VCaP (cell line): Measurements from ENCODE around the gene MGAT4A.

Experiments used
- H3K27ac ChIP-seq: fragments of 450-650 bp; 2 replicates; pipeline ENCODE4 v1.5.1; 2017
- CTCF ChIP-seq: fragments of 450-650 bp; conservative IDR thresholded peaks from 2 replicates; pipeline ENCODE4 v1.5.1; 2017; ENCODE audit warnings: mild to moderate bottlenecking, moderate library complexity

The MGAT4A gene

GRCh38 chr2:98608962-98609604 is 121.8 kb downstream of the MGAT4A start:
- no peak for TF ChIP-seq CTCF
- H3K27ac ChIP-seq: peak overlapping the region; percentile 91

- TF ChIP-seq CTCF: no peak
Observed at GRCh38 chr2:98608116-98608961, 122.6 kb downstream of the MGAT4A start, which contains the start of the genes COA5 and UNC50. Gene COA5, minus strand, starts transcription at chr2:98608512. Its CDS starts 107 bp downstream, at chr2:98608405. Gene UNC50, plus strand, starts transcription at chr2:98608589. Its CDS starts 1,171 bp downstream, at chr2:98609760.

DNA sequence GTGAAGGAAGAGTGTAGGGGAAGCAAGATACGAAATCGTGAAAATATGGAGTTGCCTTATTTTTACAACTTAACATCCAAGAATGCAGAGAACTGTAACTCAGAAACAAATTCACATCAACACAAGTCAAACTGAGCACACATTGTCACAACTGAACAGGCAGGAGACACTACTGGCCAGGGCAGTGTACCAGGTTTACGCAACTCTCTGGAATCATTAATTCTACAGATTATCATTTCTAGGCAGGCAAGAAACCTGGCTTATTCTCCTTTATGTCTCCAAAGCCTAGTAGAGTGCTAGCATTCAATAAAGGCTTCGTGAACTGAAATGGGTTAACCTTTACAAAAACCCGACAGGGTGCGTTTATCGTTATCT is 123.2 kb downstream of the MGAT4A start:
- no peak for TF ChIP-seq CTCF

More at GRCh38 chr2:98608116-98608961, 122.6 kb downstream of the MGAT4A start, which contains the start of the genes COA5 and UNC50:
- peak within 1 kb of the TSS; percentile 91 for H3K27ac ChIP-seq

DNA sequence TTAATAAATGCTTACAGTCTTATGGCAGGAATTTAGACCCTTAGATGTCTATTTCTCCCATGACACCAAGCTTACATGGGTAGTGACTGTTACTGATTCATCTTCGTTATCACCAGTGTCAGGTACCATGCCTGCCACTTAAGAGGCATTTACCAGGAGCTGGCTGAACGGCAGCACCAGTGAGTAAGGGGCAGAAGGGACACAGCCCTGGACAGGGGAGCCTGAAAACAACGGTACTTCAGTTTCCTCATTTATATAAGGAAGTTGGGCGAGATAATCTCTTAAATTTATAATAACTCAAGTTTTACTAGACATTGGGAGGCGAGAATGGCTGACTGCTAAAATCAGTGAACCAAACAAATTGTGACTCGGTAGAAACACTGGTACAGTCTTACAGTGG is 123.8 kb downstream of the MGAT4A start:
- TF ChIP-seq CTCF: no peak
- H3K27ac ChIP-seq: peak overlapping the region; percentile 91; the same call in 1 of the 2 replicates

More for the DNA sequence above, 123.2 kb downstream of the MGAT4A start:
- H3K27ac ChIP-seq: peak overlapping the region; percentile 91

DNA sequence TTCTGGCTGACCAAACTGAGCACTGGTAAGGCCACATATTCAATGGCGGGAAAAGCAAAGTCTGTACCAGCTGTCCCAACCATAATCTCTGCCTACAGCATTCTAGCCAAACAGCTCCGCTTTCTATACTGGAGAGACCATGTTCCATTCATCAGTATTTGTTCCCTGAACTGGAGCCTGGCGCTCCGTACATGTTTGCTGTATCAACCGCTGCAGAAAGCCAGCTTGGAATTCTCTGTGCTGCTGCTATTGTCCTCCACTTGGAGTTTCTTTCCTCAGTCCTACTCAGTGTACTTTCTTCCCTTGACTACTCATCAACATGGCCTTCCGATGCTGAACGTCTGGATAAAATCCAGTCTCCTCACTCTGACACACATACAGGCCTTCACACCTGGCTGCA is 124.5 kb downstream of the MGAT4A start:
- no peak for TF ChIP-seq CTCF
- no peak overlapping the region for H3K27ac ChIP-seq

DNA sequence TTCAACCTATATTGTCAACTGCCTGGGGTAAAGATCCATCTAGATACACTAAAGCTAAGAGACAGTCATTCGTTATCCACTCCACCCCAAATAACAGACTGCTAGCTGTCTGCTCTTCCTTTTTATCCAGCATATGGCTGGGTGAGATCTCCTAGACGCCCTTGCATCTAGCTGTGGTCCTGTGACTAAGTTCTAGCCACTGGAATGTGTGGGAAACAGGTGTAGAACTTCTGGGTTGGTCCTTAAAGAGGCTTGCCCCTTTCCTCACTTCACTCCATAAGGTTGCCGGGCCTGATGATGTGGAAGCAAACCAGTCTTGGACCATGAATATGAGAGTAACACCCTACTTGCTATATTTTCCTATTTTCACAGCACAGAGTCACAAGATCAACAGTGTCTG is 125.9 kb downstream of the MGAT4A start:
- H3K27ac ChIP-seq: no peak overlapping the region
- no peak for TF ChIP-seq CTCF

- no peak overlapping the region for H3K27ac ChIP-seq
- TF ChIP-seq CTCF: no peak
Observed at GRCh38 chr2:98604547-98604946, 126.4 kb downstream of the MGAT4A start.
